Spinal cord (tissue), 10 donors: ENCODE data around the gene CIAO3. TPM values are rescaled to one million over a fixed set of nuclear protein-coding genes. Genes with fewer than 3 reads are reported as not detected.
"Not testable (repeated sequence)": the region's sequence is repeated elsewhere in the genome, so short reads cannot be mapped to it uniquely, and the experiment has no call there.

Source experiments
- DNase-seq, 6 donors: peaks; one replicate each; pipeline versions ENCODE4 v3.0.0 to v3.0.0-alpha.2; 2013 to 2015; ENCODE audit warnings: low spot score in 6 of 6, low read depth in 4 of 6
- H3K27ac ChIP-seq: one replicate; pipeline ENCODE4 v1.5.1; 2013; ENCODE audit warnings: low read depth, low read length, control low read depth
- H3K27me3 ChIP-seq: one replicate; pipeline ENCODE4 v1.6.1; 2013; ENCODE audit warnings: low read length; ENCODE audit not compliant: control insufficient read depth, insufficient read depth
- H3K36me3 ChIP-seq: one replicate; pipeline ENCODE4 v1.6.1; 2013; ENCODE audit warnings: low read length; ENCODE audit not compliant: control insufficient read depth, insufficient read depth
- H3K4me1 ChIP-seq: one replicate; pipeline ENCODE4 v1.6.1; 2013; ENCODE audit warnings: low read length; ENCODE audit not compliant: control insufficient read depth, insufficient read depth
- H3K4me3 ChIP-seq: one replicate; pipeline ENCODE4 v1.5.1; 2013; ENCODE audit warnings: low read depth, low read length, control low read depth
- H3K9me3 ChIP-seq: one replicate; pipeline ENCODE4 v1.6.1; 2013; ENCODE audit warnings: low read length; ENCODE audit not compliant: control insufficient read depth, insufficient read depth
- WGBS: methylation state at CpG from one replicate; pipeline ENCODE4 v1.1.5; 2013; ENCODE audit warnings: missing lambda C conversion rate; ENCODE audit not compliant: insufficient coverage; 5-methylcytosine and 5-hydroxymethylcytosine counted together
- polyA plus RNA-seq, 2 donors: library from polyadenylated mRNA; unstranded; fragments of 120-200 nt; gene quantifications; one replicate each; pipeline ENCODE4 v1.2.1, GENCODE V29; 2013; ENCODE audit not compliant: insufficient read length in 2 of 2
- total RNA-seq, 2 donors: library from RNA; depleted of rRNA in 1 of 2; stranded (reverse); fragments of 120-200 nt in 1 of 2; fragments of >200 nt in 1 of 2; gene quantifications; one replicate each; pipeline versions ENCODE4 v1.2.3 to v1.2.4, GENCODE V29; 2013 to 2014
- donor health status: healthy.

The CIAO3 gene
- total and polyA plus RNA-seq, 4 donors = 29.9 to 47.9 (median 38.3) TPM

GRCh38 chr16:751152-752006, 10.6 kb upstream of the CIAO3 start:
- no peaks in the 10 kb centered on the region for H3K36me3 ChIP-seq
- 54% methylated on average over 33 of the region's 39 CpGs for WGBS
- peaks cover 5% of the 10 kb centered on the region for H3K4me1 ChIP-seq
- no peaks in the 10 kb centered on the region for H3K9me3 ChIP-seq
- H3K27me3 ChIP-seq = peaks cover 9% of the 10 kb centered on the region
- no peak overlapping the region for H3K27ac ChIP-seq
- no peak for DNase-seq
- H3K4me3 ChIP-seq = no peak overlapping the region

GRCh38 chr16:750485-750884, 9.7 kb upstream of the CIAO3 start:
- H3K9me3 ChIP-seq = no peaks in the 10 kb centered on the region
- peaks cover 5% of the 10 kb centered on the region for H3K4me1 ChIP-seq
- H3K36me3 ChIP-seq = no peaks in the 10 kb centered on the region
- H3K4me3 ChIP-seq = no peak overlapping the region
- peaks cover 9% of the 10 kb centered on the region for H3K27me3 ChIP-seq
- 53% methylated on average over 9 of the region's 9 CpGs for WGBS
- no peak overlapping the region for H3K27ac ChIP-seq
- no peak for DNase-seq

GRCh38 chr16:749010-749409, 8.2 kb upstream of the CIAO3 start:
- no peak overlapping the region for H3K27ac ChIP-seq
- WGBS = 100% methylated on average over 1 of the region's 6 CpGs
- peaks cover 5% of the 10 kb centered on the region for H3K4me1 ChIP-seq
- H3K9me3 ChIP-seq = no peaks in the 10 kb centered on the region
- no peak overlapping the region for H3K4me3 ChIP-seq
- H3K27me3 ChIP-seq = peaks cover 9% of the 10 kb centered on the region
- no peaks in the 10 kb centered on the region for H3K36me3 ChIP-seq
- DNase-seq = no peak

- no peak for DNase-seq
- 78% methylated on average over 33 of the region's 39 CpGs for WGBS
Measured at GRCh38 chr16:747978-748746, 7.4 kb upstream of the CIAO3 start.

GRCh38 chr16:746637-747036, 5.8 kb upstream of the CIAO3 start:
- WGBS = 80% methylated on average over 8 of the region's 13 CpGs

More at GRCh38 chr16:747978-748746, 7.4 kb upstream of the CIAO3 start:
- H3K4me1 ChIP-seq = peaks cover 5% of the 10 kb centered on the region
- peaks cover 9% of the 10 kb centered on the region for H3K27me3 ChIP-seq
- H3K9me3 ChIP-seq = no peaks in the 10 kb centered on the region
- no peak overlapping the region for H3K27ac ChIP-seq
- no peaks in the 10 kb centered on the region for H3K36me3 ChIP-seq
- no peak overlapping the region for H3K4me3 ChIP-seq

GRCh38 chr16:745739-746138, 4.9 kb upstream of the CIAO3 start:
- Histone ChIP-seq H3K9me3 (no peaks in the 10 kb centered on the region), H3K4me3 (no peak overlapping the region), H3K27ac (no peak overlapping the region), H3K27me3 (no peaks in the 10 kb centered on the region), H3K4me1 (peaks cover 8% of the 10 kb centered on the region), H3K36me3 (no peaks in the 10 kb centered on the region)
- no peak for DNase-seq
- WGBS = 20% methylated on average over 2 of the region's 14 CpGs

More at GRCh38 chr16:746637-747036, 5.8 kb upstream of the CIAO3 start:
- Histone ChIP-seq H3K27me3 (peaks cover 4% of the 10 kb centered on the region), H3K4me3 (no peak overlapping the region), H3K4me1 (peaks cover 3% of the 10 kb centered on the region), H3K27ac (no peak overlapping the region), H3K9me3 (no peaks in the 10 kb centered on the region), H3K36me3 (no peaks in the 10 kb centered on the region)
- no peak for DNase-seq

- peaks cover 18% of the 10 kb centered on the region for H3K4me1 ChIP-seq
Measured at GRCh38 chr16:743794-744500, 3.1 kb upstream of the CIAO3 start.

GRCh38 chr16:742894-743293, 2.1 kb upstream of the CIAO3 start:
- H3K27me3 ChIP-seq, H3K9me3 ChIP-seq, DNase-seq, H3K4me3 ChIP-seq, H3K27ac ChIP-seq: not testable (repeated sequence)
- WGBS = 83% methylated on average over 6 of the region's 14 CpGs
- peaks cover 17% of the 10 kb centered on the region for H3K36me3 ChIP-seq
- peaks cover 18% of the 10 kb centered on the region for H3K4me1 ChIP-seq

More at GRCh38 chr16:743794-744500, 3.1 kb upstream of the CIAO3 start:
- H3K36me3 ChIP-seq = peaks cover 7% of the 10 kb centered on the region
- H3K27ac ChIP-seq = no peak overlapping the region
- H3K9me3 ChIP-seq = no peaks in the 10 kb centered on the region
- no peak for DNase-seq
- WGBS = 85% methylated on average over 18 of the region's 21 CpGs
- no peaks in the 10 kb centered on the region for H3K27me3 ChIP-seq
- no peak overlapping the region for H3K4me3 ChIP-seq

GRCh38 chr16:741986-742629, 1.3 kb upstream of the CIAO3 start:
- no peaks in the 10 kb centered on the region for H3K9me3 ChIP-seq
- DNase-seq = no peak
- H3K27me3 ChIP-seq = no peaks in the 10 kb centered on the region
- WGBS = 93% methylated on average over 11 of the region's 15 CpGs
- H3K4me3 ChIP-seq = no peak overlapping the region
- H3K27ac ChIP-seq = no peak overlapping the region
- peaks cover 25% of the 10 kb centered on the region for H3K36me3 ChIP-seq
- peaks cover 18% of the 10 kb centered on the region for H3K4me1 ChIP-seq
